Kidney glomerular epithelial cell (primary cell): Measurements from ENCODE around the gene CPN2.

Experiments
- DNase-seq: peaks from one replicate; lab custom pipeline; 2025; lab: John Stamatoyannopoulos, UW

The CPN2 gene

GRCh38 chr3:194352667-194353246, 1.6 kb upstream of the CPN2 start:
- no peak for DNase-seq

- no peak for DNase-seq
Observed at GRCh38 chr3:194351952-194352536, 916 bp upstream of the CPN2 start.

GRCh38 chr3:194350726-194351071, 429 bp downstream of the CPN2 start:
- no peak for DNase-seq

GRCh38 chr3:194348354-194348753, 2.8 kb downstream of the CPN2 start:
- no peak for DNase-seq

GRCh38 chr3:194346621-194347020, 4.5 kb downstream of the CPN2 start:
- DNase-seq = no peak

- DNase-seq = no peak
Observed at GRCh38 chr3:194346035-194346434, 5.1 kb downstream of the CPN2 start.

- peak; percentile 44 for DNase-seq
Observed at GRCh38 chr3:194344012-194344411, 7.1 kb downstream of the CPN2 start.

GRCh38 chr3:194343561-194343893, 7.6 kb downstream of the CPN2 start:
- no peak for DNase-seq

- DNase-seq = no peak
Observed at GRCh38 chr3:194342861-194343560, 8.1 kb downstream of the CPN2 start.

GRCh38 chr3:194340757-194341400, 10.2 kb downstream of the CPN2 start:
- DNase-seq = no peak

- no peak for DNase-seq
Observed at GRCh38 chr3:194339840-194340239, 11.3 kb downstream of the CPN2 start.

- DNase-seq = no peak
Observed at GRCh38 chr3:194339356-194339755, 11.8 kb downstream of the CPN2 start.

- no peak for DNase-seq
Observed at GRCh38 chr3:194337965-194338753, 13.0 kb downstream of the CPN2 start.

GRCh38 chr3:194336601-194337355, 14.3 kb downstream of the CPN2 start:
- DNase-seq = no peak

- no peak for DNase-seq
Observed at GRCh38 chr3:194333981-194334320, 17.2 kb downstream of the CPN2 start.

GRCh38 chr3:194333212-194333980, 17.7 kb downstream of the CPN2 start:
- DNase-seq = no peak

GRCh38 chr3:194332858-194333211, 18.3 kb downstream of the CPN2 start:
- no peak for DNase-seq

- DNase-seq = no peak
Observed at GRCh38 chr3:194330579-194330978, 20.5 kb downstream of the CPN2 start.

- no peak for DNase-seq
Observed at GRCh38 chr3:194330160-194330559, 21.0 kb downstream of the CPN2 start.

GRCh38 chr3:194329583-194329965, 21.6 kb downstream of the CPN2 start:
- DNase-seq = no peak

- no peak for DNase-seq
Observed at GRCh38 chr3:194328942-194329582, 22.1 kb downstream of the CPN2 start.
